ENCODE results near the gene LCMT1. TPM values are rescaled to one million over a fixed set of nuclear protein-coding genes. Genes with fewer than 3 reads are reported as not detected.
A peak's percentile ranks its signal among the peaks of the same experiment; 100 is the strongest.

Gene LCMT1
- total and polyA plus RNA-seq, 8 donors, result 23.2 to 35.0 (median 30.2) TPM

DNA sequence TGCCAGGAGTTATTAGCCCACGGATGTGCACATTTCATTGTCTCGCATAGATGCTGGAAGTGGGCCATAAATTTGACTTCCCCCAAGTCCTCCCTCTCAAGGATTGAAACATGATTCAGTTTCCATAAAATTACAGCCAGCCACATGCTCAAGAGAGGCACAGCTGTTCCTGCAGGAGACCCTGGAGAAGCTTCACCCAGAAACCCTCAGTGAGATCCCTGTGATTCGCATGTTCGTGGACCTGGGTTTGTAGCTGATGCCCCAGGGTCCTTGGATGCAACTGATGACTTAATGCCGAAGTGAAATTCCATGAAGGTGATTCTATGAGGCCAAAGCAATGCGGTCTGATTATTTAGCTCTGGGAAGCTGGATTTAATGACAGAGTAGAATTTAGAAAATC is 80.6 kb downstream of the LCMT1 start:
- TF ChIP-seq, protein P1, sequence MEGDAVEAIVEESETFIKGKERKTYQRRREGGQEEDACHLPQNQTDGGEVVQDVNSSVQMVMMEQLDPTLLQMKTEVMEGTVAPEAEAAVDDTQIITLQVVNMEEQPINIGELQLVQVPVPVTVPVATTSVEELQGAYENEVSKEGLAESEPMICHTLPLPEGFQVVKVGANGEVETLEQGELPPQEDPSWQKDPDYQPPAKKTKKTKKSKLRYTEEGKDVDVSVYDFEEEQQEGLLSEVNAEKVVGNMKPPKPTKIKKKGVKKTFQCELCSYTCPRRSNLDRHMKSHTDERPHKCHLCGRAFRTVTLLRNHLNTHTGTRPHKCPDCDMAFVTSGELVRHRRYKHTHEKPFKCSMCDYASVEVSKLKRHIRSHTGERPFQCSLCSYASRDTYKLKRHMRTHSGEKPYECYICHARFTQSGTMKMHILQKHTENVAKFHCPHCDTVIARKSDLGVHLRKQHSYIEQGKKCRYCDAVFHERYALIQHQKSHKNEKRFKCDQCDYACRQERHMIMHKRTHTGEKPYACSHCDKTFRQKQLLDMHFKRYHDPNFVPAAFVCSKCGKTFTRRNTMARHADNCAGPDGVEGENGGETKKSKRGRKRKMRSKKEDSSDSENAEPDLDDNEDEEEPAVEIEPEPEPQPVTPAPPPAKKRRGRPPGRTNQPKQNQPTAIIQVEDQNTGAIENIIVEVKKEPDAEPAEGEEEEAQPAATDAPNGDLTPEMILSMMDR (IDR thresholded peaks at IDR 0.05), result no peak
- intact Hi-C loops (cut with DNase I), result no loop called here
- DNase-seq (no peak), ATAC-seq (no peak), FAIRE-seq (no peak)
- Histone ChIP-seq H3K9me3 (no peaks in the 10 kb centered on the region), H3K4me3 (no peak overlapping the region), H3K4me1 (no peaks in the 10 kb centered on the region), H3K36me3 (no peaks in the 10 kb centered on the region), H3K27me3 (no peaks in the 10 kb centered on the region), H3K27ac (no peak overlapping the region)
- WGBS, 2 donors, result 81% methylated on average over 6 of the region's 6 CpGs

DNA sequence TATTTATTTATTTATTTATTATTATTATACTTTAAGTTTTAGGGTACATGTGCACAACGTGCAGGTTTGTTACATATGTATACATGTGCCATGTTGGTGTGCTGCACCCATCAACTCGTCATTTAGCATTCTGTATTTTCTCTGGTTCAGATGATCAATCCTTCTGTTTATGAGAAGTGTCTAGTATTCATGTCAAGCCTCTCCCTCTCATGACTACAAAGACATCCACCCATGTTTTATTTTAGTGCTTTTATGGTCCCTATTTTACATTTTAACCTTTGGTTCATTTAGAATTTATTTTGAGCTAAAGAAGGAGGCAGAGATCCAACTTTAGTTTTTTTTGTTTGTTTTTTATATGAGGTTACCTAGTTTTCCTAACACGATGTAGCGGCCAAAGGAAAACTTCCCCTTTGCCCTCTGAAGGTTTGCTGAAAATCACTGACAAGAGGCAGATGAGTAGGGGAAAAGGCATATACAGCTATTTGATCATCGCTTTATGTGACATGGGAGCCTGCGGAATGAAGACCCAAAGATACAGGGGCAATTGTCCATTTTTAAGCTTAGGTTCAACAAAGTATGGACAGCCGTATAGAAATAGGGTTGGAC is 82.8 kb downstream of the LCMT1 start:
- no peak for FAIRE-seq
- intact Hi-C loops (cut with DNase I), result no loop called here
- WGBS, 2 donors, result 89 to 93% methylated on average over 7 of the region's 7 CpGs
- H3K27me3 ChIP-seq, result no peaks in the 10 kb centered on the region
- TF ChIP-seq, protein P1 (IDR thresholded peaks at IDR 0.05), result no peak
- H3K27ac ChIP-seq, result no peak overlapping the region
- no peaks in the 10 kb centered on the region for H3K4me1 ChIP-seq
- no peak for DNase-seq
- no peak for ATAC-seq
- no peaks in the 10 kb centered on the region for H3K9me3 ChIP-seq
- no peak overlapping the region for H3K4me3 ChIP-seq
- H3K36me3 ChIP-seq, result no peaks in the 10 kb centered on the region

DNA sequence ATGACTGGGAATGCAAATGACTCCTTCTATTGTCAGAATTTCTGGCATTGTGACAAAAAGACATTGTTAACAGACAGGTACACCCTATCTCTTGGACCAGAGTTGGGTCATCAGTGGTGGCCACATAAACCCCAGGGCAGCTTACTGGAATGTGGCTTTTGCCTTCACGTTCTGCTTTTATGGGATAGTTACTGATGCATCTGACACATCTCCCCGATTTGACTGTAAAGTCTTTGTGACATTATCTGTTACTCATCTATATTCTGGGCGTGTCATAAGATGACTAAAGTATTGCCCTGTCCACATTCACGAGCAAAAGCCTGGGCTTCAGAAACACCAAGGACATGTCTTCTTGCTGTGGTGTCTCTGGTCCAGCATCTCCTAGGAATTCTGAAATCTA is 86.5 kb downstream of the LCMT1 start:
- WGBS, 2 donors, result 87 to 88% methylated on average over 4 of the region's 4 CpGs
- no peaks in the 10 kb centered on the region for H3K27me3 ChIP-seq
- H3K9me3 ChIP-seq, result no peaks in the 10 kb centered on the region
- no peaks in the 10 kb centered on the region for H3K4me1 ChIP-seq
- TF ChIP-seq, protein P1 (IDR thresholded peaks at IDR 0.05), result no peak
- intact Hi-C loops (cut with DNase I), result no loop called here
- H3K4me3 ChIP-seq, result no peak overlapping the region
- ATAC-seq (no peak), FAIRE-seq (no peak), DNase-seq (no peak)
- H3K27ac ChIP-seq, result no peak overlapping the region
- no peaks in the 10 kb centered on the region for H3K36me3 ChIP-seq

GRCh38 chr16:25199457-25199856 is 87.9 kb downstream of the LCMT1 start:
- H3K36me3 ChIP-seq, result no peaks in the 10 kb centered on the region
- H3K4me1 ChIP-seq, result no peaks in the 10 kb centered on the region
- no peak overlapping the region for H3K27ac ChIP-seq
- H3K27me3 ChIP-seq, result no peaks in the 10 kb centered on the region
- 93 to 98% methylated on average over 7 of the region's 7 CpGs for WGBS, 2 donors
- ATAC-seq, result no peak
- TF ChIP-seq, protein P1 (IDR thresholded peaks at IDR 0.05), result no peak
- no peak for DNase-seq
- H3K4me3 ChIP-seq, result no peak overlapping the region
- intact Hi-C loops (cut with DNase I), result no loop called here
- H3K9me3 ChIP-seq, result no peaks in the 10 kb centered on the region
- no peak for FAIRE-seq

DNA sequence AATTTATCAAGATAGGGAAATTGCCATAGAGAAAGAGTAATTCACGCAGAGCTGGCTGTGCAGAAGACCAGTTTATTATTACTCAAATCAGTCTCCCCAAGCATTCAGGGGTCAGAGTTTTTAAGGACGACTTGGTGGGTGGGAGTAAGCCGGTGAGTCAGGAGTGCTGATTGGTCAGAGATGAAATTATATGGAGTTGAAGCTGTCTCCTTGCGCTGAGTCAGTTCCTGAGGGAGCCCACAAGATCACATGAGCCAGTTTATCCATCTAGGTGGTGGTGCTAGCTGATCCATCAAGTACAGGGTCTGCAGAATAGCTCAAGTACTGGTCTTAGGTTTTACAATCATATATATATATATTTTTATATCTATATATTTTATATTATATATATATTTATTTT is 99.2 kb downstream of the LCMT1 start:
- FAIRE-seq (no peak), ATAC-seq (peak in 2 of 4 donors; percentile 36)
- TF ChIP-seq, protein P1 (IDR thresholded peaks at IDR 0.05), result no peak

More for the DNA sequence above, 99.2 kb downstream of the LCMT1 start:
- H3K9me3 ChIP-seq, result no peaks in the 10 kb centered on the region
- 9 to 13% methylated on average over 4 of the region's 4 CpGs for WGBS, 2 donors
- H3K27ac ChIP-seq, result no peak overlapping the region
- intact Hi-C loops (cut with DNase I), result no loop called here
- no peak for DNase-seq
- no peak overlapping the region for H3K4me3 ChIP-seq
- no peaks in the 10 kb centered on the region for H3K27me3 ChIP-seq
- peaks cover 0 to 6% (median 0%) of the 10 kb centered on the region in 3 donors for H3K4me1 ChIP-seq
- H3K36me3 ChIP-seq, result no peaks in the 10 kb centered on the region

Data from pancreas (tissue), 10 donors.